ENCODE results near the gene BEND4.
A peak's percentile ranks its signal among the peaks of the same experiment; 100 is the strongest.
"Not testable (repeated sequence)": the region's sequence is repeated elsewhere in the genome, so short reads cannot be mapped to it uniquely, and the experiment has no call there.

The BEND4 gene

GRCh38 chr4:42152507-42153504 lies at the start of gene BEND4:
Gene BEND4, minus strand, starts transcription at chr4:42152655. Its CDS starts 512 bp downstream, at chr4:42152143.
- peak within 1 kb of the TSS in 1 of 2 donors; percentile 26 for H3K4me3 ChIP-seq (replicated peaks in 1 of 2; ENCODE audit: low read depth in 2 of 2, low read length in 2 of 2)
- TF ChIP-seq CTCF (IDR thresholded peaks at IDR 0.05; ENCODE audit: low read depth, low read length), result no peak
- DNase-seq (ENCODE audit: low read depth in 2 of 2), result no peak

GRCh38 chr4:42197341-42197740 lies 44.9 kb upstream of the BEND4 start:
- no peak for DNase-seq (ENCODE audit: low read depth in 2 of 2)
- no peak for TF ChIP-seq CTCF (IDR thresholded peaks at IDR 0.05; ENCODE audit: low read depth, low read length)
- H3K4me3 ChIP-seq (replicated peaks in 1 of 2; ENCODE audit: low read depth in 2 of 2, low read length in 2 of 2), result no peak overlapping the region

GRCh38 chr4:42172921-42173320 lies 20.5 kb upstream of the BEND4 start:
- TF ChIP-seq CTCF (IDR thresholded peaks at IDR 0.05; ENCODE audit: low read depth, low read length), result no peak
- H3K4me3 ChIP-seq (replicated peaks in 1 of 2; ENCODE audit: low read depth in 2 of 2, low read length in 2 of 2), result no peak overlapping the region
- peak in 1 of 2 donors; percentile 14 for DNase-seq (ENCODE audit: low read depth in 2 of 2)

GRCh38 chr4:42172128-42172790 lies 19.8 kb upstream of the BEND4 start:
- TF ChIP-seq CTCF (IDR thresholded peaks at IDR 0.05; ENCODE audit: low read depth, low read length), result no peak
- DNase-seq (ENCODE audit: low read depth in 2 of 2), result no peak
- H3K4me3 ChIP-seq (replicated peaks in 1 of 2; ENCODE audit: low read depth in 2 of 2, low read length in 2 of 2), result no peak overlapping the region

GRCh38 chr4:42167709-42168108 lies 15.3 kb upstream of the BEND4 start:
- DNase-seq (ENCODE audit: low read depth in 2 of 2), result no peak
- no peak for TF ChIP-seq CTCF (IDR thresholded peaks at IDR 0.05; ENCODE audit: low read depth, low read length)
- H3K4me3 ChIP-seq (replicated peaks in 1 of 2; ENCODE audit: low read depth in 2 of 2, low read length in 2 of 2), result no peak overlapping the region

GRCh38 chr4:42166186-42166585 lies 13.7 kb upstream of the BEND4 start:
- not testable (repeated sequence) for DNase-seq (ENCODE audit: low read depth in 2 of 2)

More at GRCh38 chr4:42166186-42166585, 13.7 kb upstream of the BEND4 start:
- H3K4me3 ChIP-seq (replicated peaks in 1 of 2; ENCODE audit: low read depth in 2 of 2, low read length in 2 of 2), result not testable (repeated sequence)
